EH (cell line): Measurements from ENCODE around the gene TNFRSF18.

Experiments used
- DNase-seq: peaks from one replicate; pipeline ENCODE4 v3.0.0-alpha.2; 2015; ENCODE audit warnings: low read depth

The TNFRSF18 gene

GRCh38 chr1:1240822-1241587, 34.6 kb upstream of the TNFRSF18 start:
- DNase-seq, result peak; percentile 31

- DNase-seq, result no peak
Measured at GRCh38 chr1:1240348-1240732, 33.9 kb upstream of the TNFRSF18 start.

GRCh38 chr1:1239614-1240347, 33.4 kb upstream of the TNFRSF18 start:
- no peak for DNase-seq

GRCh38 chr1:1239227-1239613, 32.8 kb upstream of the TNFRSF18 start:
- no peak for DNase-seq

DNA sequence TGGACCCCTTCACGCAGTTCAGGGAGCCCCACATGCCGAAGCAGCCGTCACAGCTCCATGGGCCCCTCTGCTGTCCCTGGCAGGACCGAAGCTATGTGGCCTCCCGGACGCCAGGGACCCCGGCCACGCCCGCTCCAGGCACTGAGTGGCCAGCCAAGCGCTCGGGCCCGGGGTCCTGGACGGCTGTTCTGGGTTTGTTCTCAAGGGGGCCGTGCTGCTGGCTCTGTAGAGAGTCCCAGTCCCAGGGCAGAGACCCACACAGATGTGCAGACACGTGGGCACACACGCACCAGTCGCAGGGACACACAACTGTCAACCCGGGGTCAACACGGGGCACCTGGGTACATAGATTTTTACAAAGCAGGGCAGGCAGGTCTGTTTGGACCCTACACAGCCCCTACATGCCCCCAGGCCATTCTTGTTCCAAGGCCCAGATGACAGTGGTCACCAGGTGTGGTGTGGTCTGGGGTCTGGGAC, 32.3 kb upstream of the TNFRSF18 start:
- DNase-seq, result no peak

GRCh38 chr1:1237874-1238701, 31.7 kb upstream of the TNFRSF18 start:
- DNase-seq, result no peak

DNA sequence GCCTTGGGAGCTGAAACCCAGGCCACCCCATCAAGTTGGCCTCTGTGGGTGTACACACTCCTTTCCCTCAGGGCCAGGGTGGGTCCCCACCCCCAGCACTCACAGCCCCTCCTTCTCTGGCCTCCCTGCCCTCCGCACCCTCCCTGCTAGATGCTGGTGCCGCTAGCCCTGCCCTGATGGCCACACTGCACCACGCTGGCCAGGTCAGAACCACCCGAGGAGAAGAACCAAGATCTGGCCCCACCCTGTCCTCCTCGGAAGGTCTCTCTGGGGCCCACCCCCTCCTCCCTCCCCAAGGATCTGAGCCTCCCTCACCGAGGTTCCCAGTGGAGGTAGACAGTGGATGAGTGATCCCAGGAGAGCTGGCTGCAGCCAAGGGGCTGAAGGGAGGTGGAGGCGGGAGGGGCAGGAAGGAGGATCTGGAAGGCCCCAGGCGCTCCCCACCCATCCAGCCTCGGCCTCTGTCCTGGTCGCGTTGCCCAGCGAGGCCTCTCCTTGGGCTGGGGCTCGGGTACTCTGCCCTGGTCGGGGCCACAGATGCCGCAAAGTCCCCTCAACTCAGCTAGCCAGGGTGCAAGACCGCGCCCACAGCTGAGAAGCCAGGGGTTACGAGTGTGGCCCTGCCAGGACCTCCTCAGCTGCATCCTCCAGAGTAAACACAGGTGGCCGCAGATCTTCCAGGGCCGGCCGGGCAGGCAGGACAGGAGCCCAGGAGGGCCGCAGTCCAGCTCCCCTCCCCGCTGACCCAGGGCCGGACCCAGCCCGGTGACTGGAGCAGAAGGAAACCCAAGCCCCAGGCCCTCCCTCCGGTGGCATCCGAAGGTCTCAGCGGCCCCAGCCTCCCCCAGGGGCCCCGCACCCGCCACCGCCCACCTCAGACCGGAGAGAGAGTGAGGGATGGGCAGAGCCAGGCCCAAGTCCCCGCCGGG, 30.8 kb upstream of the TNFRSF18 start:
- DNase-seq, result no peak

DNA sequence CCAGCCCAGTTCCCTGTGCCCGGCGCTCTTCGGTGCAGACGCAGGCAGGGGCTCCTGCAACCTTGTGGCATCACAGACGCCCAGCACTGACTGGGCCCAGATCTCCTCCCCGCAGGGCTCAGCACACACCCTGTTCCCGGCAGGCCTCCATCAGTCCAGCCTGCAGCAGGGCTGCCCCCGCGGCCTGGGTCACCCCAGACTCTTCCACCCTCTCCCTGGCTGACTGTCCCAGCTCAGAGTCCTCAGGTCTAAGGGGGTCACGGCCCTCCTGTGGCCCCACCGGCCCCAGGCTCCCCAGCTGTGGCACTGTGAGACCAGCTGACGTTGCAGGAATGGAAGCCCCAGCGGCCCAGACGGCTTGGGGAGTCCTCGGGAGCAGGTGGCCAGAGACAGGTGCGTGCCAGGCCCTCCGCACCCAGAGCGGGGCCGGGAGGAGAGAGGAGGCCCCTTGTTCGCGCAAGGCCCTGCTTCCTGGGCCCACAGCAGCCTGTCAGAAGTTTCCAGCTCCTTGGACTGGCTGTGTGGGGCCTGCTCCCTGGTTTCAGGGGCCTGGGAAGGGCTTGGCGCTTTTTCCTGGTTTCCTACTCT, 29.9 kb upstream of the TNFRSF18 start:
- no peak for DNase-seq

DNA sequence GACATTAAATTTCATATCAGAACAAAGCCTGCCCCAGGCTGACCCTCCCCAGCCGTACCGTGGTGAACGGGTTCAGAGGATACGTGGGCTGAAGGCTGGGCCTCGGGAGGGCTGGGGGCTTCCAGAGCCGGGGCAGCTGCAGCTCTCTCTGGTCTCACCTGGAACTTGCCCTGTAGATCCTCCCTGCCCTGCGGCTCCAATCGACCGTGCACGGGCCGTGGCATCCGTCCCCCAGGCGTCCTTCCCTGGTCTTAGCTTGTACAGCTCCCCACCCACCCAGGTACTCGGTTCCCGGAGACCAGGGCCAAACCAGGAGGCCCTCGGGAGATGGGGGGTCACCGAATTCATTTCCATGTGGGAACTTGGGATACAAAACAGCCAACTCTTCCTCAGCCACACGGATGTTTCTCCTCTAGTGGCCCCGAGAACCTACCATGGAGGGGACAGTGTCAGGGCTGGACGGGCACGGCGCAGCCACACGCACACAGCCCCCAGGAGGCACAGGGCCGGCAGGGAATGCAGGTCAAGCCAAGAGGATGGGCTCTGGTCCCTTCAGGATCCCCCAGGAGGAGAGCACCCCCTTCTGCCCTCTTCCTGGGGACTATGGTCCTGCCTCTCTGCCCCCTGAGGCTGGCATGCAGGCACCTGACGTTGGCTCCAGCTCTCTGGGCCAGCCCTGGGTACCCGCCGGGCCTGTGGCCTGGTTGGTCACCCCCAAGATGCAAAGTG, 28.8 kb upstream of the TNFRSF18 start:
- no peak for DNase-seq

- DNase-seq, result no peak
Measured at GRCh38 chr1:1234180-1234808, 27.9 kb upstream of the TNFRSF18 start.

DNA sequence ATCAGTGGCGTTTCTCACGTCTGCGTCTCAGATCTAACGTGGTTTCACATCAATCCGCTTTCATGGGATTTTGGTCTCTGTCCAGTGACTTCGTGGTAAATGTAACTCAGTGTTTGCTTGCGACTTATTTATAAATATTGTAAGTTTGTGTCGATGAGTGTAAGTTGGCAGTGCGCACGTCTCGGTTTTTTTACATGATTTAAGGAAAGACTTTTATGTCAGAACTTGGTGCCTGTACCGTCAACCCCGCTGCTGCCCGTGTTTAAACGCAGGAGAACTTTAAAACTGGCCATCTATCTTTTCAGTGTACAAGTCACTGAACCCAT, 27.1 kb upstream of the TNFRSF18 start:
- no peak for DNase-seq

DNA sequence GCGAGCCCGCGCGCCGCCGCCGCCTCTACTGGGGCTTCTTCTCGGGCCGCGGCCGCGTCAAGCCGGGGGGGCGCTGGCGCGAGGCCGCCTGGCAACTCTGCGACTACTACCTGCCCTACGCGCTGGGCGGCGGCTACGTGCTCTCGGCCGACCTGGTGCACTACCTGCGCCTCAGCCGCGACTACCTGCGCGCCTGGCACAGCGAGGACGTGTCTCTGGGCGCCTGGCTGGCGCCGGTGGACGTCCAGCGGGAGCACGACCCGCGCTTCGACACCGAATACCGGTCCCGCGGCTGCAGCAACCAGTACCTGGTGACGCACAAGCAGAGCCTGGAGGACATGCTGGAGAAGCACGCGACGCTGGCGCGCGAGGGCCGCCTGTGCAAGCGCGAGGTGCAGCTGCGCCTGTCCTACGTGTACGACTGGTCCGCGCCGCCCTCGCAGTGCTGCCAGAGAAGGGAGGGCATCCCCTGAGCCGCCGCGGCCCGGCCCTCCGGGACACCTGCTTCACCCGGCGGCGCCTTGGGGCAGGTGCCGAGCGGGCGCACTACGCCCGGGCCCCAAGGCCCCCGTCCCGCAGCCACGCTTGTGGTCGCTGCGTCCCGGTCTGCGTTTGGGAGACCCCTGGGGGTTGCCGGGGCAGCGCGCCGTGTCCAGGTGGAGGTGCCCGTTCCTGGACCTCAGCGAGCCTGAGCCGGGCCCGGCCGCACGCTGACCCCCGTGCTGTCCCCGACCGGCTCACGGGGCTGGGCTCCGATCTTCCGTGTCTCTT, 26.6 kb upstream of the TNFRSF18 start:
- DNase-seq, result no peak

- DNase-seq, result no peak
Measured at GRCh38 chr1:1232208-1232795, 25.9 kb upstream of the TNFRSF18 start, which contains the start of gene B3GALT6. Gene B3GALT6, plus strand, starts transcription at chr1:1232237. Its CDS starts 42 bp downstream, at chr1:1232279.

- peak; percentile 96 for DNase-seq
Measured at GRCh38 chr1:1231400-1232207, 25.2 kb upstream of the TNFRSF18 start, which contains the start of gene SDF4. Gene SDF4, minus strand, starts transcription at chr1:1232001. Its CDS starts 3,229 bp downstream, at chr1:1228772.

- DNase-seq, result peak; percentile 80
Measured at GRCh38 chr1:1230656-1231399, 24.4 kb upstream of the TNFRSF18 start.

DNA sequence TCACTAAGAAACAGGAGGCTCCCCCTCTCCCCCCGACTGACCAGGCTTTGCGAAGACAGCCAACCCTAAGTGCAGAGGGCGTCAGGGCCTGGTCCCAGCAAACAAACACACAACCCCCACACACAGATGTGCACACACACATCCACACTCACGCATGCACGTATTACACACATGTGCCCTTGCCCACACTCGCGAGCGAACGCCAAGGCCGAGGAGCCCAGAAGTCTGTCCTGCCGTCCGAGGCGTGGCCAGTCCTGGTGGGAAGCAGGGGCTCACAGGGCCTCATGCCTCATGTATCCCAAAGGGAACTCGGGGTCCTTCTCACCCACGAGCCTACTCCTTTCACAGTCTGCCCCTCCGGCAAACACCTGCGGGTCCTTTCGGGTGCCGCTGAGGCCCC, 23.4 kb upstream of the TNFRSF18 start:
- DNase-seq, result no peak
